ENCODE measurements around the gene NTM. TPM values are rescaled to one million over a fixed set of nuclear protein-coding genes. Genes with fewer than 3 reads are reported as not detected.
A peak's percentile ranks its signal among the peaks of the same experiment; 100 is the strongest.

The NTM gene
- total and polyA plus RNA-seq, 2 of the 8 experiments (the other 6 are each of a cell fraction or from before 2014, with no cell fraction given): 13.4 to 20.0 TPM

DNA sequence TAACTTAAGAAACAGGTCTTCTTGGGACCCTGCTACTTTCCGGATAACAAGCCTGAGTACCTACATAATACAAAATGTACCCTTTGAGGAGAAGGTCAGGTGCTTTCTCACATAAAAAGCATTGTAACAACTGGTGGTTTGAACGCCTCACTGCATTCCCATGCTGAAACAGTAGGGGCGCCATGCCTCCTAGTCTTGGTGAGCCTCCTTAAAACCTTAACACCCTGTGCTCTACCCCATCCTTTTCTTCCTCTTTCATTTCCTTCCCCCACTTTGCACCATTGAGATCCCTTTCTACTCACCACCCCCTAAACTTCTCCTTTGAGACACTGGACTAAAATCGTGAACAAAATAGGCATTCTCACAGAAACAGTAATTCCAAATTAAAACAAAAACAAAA is 729.3 kb downstream of the NTM start:
- Histone ChIP-seq H3K79me2 (ENCODE audit: control insufficient read depth in 1 of 2, insufficient read depth in 2 of 2, low read length in 2 of 2) (no peaks in the 10 kb centered on the region), H2BK15ac (ENCODE audit: low read length) (no peak overlapping the region), H3K4me1 (replicated peaks in 1 of 4; ENCODE audit: control insufficient read depth in 3 of 4, insufficient read depth in 4 of 4, low read length in 3 of 4) (peaks cover 5 to 24% (median 10%) of the 10 kb centered on the region in 4 experiments; a peak in 6 of 7 replicates), H3K56ac (replicated peaks; ENCODE audit: insufficient read length, low read depth, low read length) (no peak overlapping the region), H3K36me3 (ENCODE audit: control insufficient read depth in 2 of 4, insufficient read depth in 4 of 4, low read length in 3 of 4) (no peaks in the 10 kb centered on the region), H4K5ac (ENCODE audit: insufficient read length, low read depth, low read length) (no peak overlapping the region), H3K23ac (ENCODE audit: insufficient read length) (no peak overlapping the region), H3K9me3 (ENCODE audit: insufficient read depth in 2 of 2, low read depth in 1 of 2, low read length in 1 of 2) (no peaks in the 10 kb centered on the region), H2BK120ac (replicated peaks; ENCODE audit: low read depth, low read length) (no peak overlapping the region), H2AFZ (ENCODE audit: low read length) (no peak overlapping the region), H3K4me3 (ENCODE audit: extremely low read depth in 1 of 4, insufficient read depth in 2 of 4, low read depth in 3 of 4, low read length in 4 of 4) (no peak overlapping the region), H2BK5ac (ENCODE audit: low read depth, low read length) (no peak overlapping the region), H3K18ac (ENCODE audit: extremely low read depth, low read length) (no peak overlapping the region), H2AK5ac (ENCODE audit: low read depth, low read length) (no peak overlapping the region), H3K9ac (replicated peaks in 1 of 4; ENCODE audit: extremely low read depth in 1 of 4, low read depth in 3 of 4, low read length in 3 of 4) (no peak overlapping the region), H3K23me2 (ENCODE audit: low read depth, low read length) (no peaks in the 10 kb centered on the region; the same call in 1 of the 2 replicates), H4K20me1 (replicated peaks in 1 of 2; ENCODE audit: control insufficient read depth in 1 of 2, insufficient read depth in 2 of 2, low read length in 2 of 2) (no peaks in the 10 kb centered on the region), H3K27ac (ENCODE audit: low read depth, low read length) (no peak overlapping the region), H3K79me1 (ENCODE audit: low read depth, low read length) (no peaks in the 10 kb centered on the region), H2BK20ac (ENCODE audit: low read length) (no peak overlapping the region), H3K27me3 (replicated peaks in 1 of 4; ENCODE audit: control insufficient read depth in 3 of 4, extremely low read depth in 1 of 4, insufficient read depth in 3 of 4, low read length in 3 of 4) (no peaks in the 10 kb centered on the region), H3K4me2 (ENCODE audit: insufficient read depth in 1 of 2, low read depth in 2 of 2, low read length in 2 of 2) (no peak overlapping the region), H3K4ac (replicated peaks; ENCODE audit: insufficient read length, low read depth, low read length) (no peak overlapping the region), H2BK12ac (ENCODE audit: low read depth, low read length) (no peak overlapping the region), H4K8ac (ENCODE audit: extremely low read depth, insufficient read depth, low read length) (no peak overlapping the region), H4K91ac (replicated peaks; ENCODE audit: insufficient read length, low read length) (no peak overlapping the region), H3K14ac (ENCODE audit: insufficient read length) (no peak overlapping the region)
- TF ChIP-seq, protein P1, sequence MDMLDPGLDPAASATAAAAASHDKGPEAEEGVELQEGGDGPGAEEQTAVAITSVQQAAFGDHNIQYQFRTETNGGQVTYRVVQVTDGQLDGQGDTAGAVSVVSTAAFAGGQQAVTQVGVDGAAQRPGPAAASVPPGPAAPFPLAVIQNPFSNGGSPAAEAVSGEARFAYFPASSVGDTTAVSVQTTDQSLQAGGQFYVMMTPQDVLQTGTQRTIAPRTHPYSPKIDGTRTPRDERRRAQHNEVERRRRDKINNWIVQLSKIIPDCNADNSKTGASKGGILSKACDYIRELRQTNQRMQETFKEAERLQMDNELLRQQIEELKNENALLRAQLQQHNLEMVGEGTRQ (IDR thresholded peaks at IDR 0.05; ENCODE audit: low read length): no peak
- TF ChIP-seq SRF (IDR thresholded peaks at IDR 0.05; ENCODE audit: low read depth, low read length): no peak
- TF ChIP-seq TEAD4 (IDR thresholded peaks at IDR 0.05; ENCODE audit: low read depth, low read length): no peak
- no peak for TF ChIP-seq SIX5 (IDR thresholded peaks at IDR 0.05; ENCODE audit: low read depth, low read length)
- peak; percentile 55 to 56 for TF ChIP-seq RAD21 (IDR thresholded peaks at IDR 0.05 in 1 of 2, conservative IDR thresholded peaks at IDR 0.05 in 1 of 2; ENCODE audit: low read depth in 2 of 2, low read length in 2 of 2)
- no peak for TF ChIP-seq KDM4A (IDR thresholded peaks at IDR 0.05; ENCODE audit: low read depth, low read length, severe bottlenecking)
- TF ChIP-seq ASH2L (IDR thresholded peaks at IDR 0.05; ENCODE audit: low read length): no peak
- no peak for TF ChIP-seq TCF12 (IDR thresholded peaks at IDR 0.05; ENCODE audit: low read depth, low read length)
- TF ChIP-seq, protein P2, sequence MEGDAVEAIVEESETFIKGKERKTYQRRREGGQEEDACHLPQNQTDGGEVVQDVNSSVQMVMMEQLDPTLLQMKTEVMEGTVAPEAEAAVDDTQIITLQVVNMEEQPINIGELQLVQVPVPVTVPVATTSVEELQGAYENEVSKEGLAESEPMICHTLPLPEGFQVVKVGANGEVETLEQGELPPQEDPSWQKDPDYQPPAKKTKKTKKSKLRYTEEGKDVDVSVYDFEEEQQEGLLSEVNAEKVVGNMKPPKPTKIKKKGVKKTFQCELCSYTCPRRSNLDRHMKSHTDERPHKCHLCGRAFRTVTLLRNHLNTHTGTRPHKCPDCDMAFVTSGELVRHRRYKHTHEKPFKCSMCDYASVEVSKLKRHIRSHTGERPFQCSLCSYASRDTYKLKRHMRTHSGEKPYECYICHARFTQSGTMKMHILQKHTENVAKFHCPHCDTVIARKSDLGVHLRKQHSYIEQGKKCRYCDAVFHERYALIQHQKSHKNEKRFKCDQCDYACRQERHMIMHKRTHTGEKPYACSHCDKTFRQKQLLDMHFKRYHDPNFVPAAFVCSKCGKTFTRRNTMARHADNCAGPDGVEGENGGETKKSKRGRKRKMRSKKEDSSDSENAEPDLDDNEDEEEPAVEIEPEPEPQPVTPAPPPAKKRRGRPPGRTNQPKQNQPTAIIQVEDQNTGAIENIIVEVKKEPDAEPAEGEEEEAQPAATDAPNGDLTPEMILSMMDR (IDR thresholded peaks at IDR 0.05; ENCODE audit: control extremely low read depth in 1 of 3, insufficient read depth in 1 of 3, low read depth in 1 of 3, low read length in 3 of 3): peak; percentile 56 to 90 (median 67)
- peak in 1 of 2 experiments; percentile 81 for DNase-seq (ENCODE audit: low read depth in 1 of 2, low spot score in 2 of 2)
- peak; percentile 91 for FAIRE-seq
- ChIA-PET CTCF (ENCODE audit: partially characterized antibody) (interaction anchor here (0.6 to 5.8 kb wide), 24 partner anchors 9 to 404 kb away, joined by 3 to 42 read pairs (median 6); no protein-coding TSS in a partner anchor), POLR2A (ENCODE audit: partially characterized antibody) (no interaction called here)
- 44% methylated on average over 4 of the region's 4 CpGs; no CpG with 5 or more reads in 1 of the 2 experiments for WGBS, 2 experiments (ENCODE audit: extremely low coverage in 1 of 2, insufficient coverage in 1 of 2, insufficient read length in 1 of 2, insufficient replicate concordance in 2 of 2, low coverage in 1 of 2, low lambda C conversion rate in 2 of 2, missing lambda C conversion rate in 1 of 2)
